Suprapubic skin (tissue), 4 donors: ENCODE measurements around the gene TMEM208. TPM values are rescaled to one million over a fixed set of nuclear protein-coding genes. Genes with fewer than 3 reads are reported as not detected.

Experiments used
- DNase-seq, 2 donors: peaks; one replicate each; pipeline ENCODE4 v3.0.0-alpha.2; 2019; ENCODE audit warnings: low spot score in 2 of 2
- H3K27ac ChIP-seq: fragments of 200-600 bp; sonication (generic); one replicate; pipeline ENCODE4 v1.5.1; 2019
- H3K27me3 ChIP-seq: fragments of 200-600 bp; sonication (generic); one replicate; pipeline ENCODE4 v1.5.1; 2019
- H3K36me3 ChIP-seq: fragments of 200-600 bp; sonication (generic); one replicate; pipeline ENCODE4 v1.5.1; 2019
- H3K4me1 ChIP-seq: fragments of 200-600 bp; sonication (generic); one replicate; pipeline ENCODE4 v1.5.1; 2019
- H3K4me3 ChIP-seq: fragments of 200-600 bp; sonication (generic); one replicate; pipeline ENCODE4 v1.5.1; 2019; ENCODE audit warnings: mild to moderate bottlenecking
- H3K9me3 ChIP-seq: fragments of 200-600 bp; sonication (generic); one replicate; pipeline ENCODE4 v1.5.1; 2019
- EP300 ChIP-seq: sonication (generic); formaldehyde crosslinking; IDR thresholded peaks from one replicate; pipeline ENCODE4 v1.6.1; 2017; ENCODE audit warnings: antibody characterized with exemption
- POLR2A ChIP-seq, 2 donors: fragments of 450-650 bp; IDR thresholded peaks; one replicate each; pipeline ENCODE4 v1.6.1; 2017; ENCODE audit warnings: antibody characterized with exemption in 2 of 2, mild to moderate bottlenecking in 2 of 2, moderate library complexity in 2 of 2
- POLR2AphosphoS5 ChIP-seq, 3 donors: sonication (generic); formaldehyde crosslinking; IDR thresholded peaks; one replicate each; pipeline ENCODE4 v1.6.1; 2017; ENCODE audit warnings: antibody characterized with exemption in 3 of 3
- WGBS: methylation state at CpG from one replicate; pipeline ENCODE4 v1.1.5; 2018; 5-methylcytosine and 5-hydroxymethylcytosine counted together
- total RNA-seq, 4 donors: library from RNA; depleted of rRNA; stranded (reverse); fragments of >200 nt; gene quantifications; one replicate each; pipeline ENCODE4 v1.1.0, GENCODE V29; 2016
- TF ChIP-seq, protein P1 (sequence below), 2 donors: fragments of 200-600 bp in 1 of 2; fragments of 450-650 bp in 1 of 2; sonication (generic) in 1 of 2; IDR thresholded peaks; one replicate each; pipeline ENCODE4 v1.5.1; 2016 to 2019; ENCODE audit warnings: antibody characterized with exemption in 2 of 2, mild to moderate bottlenecking in 1 of 2, moderate library complexity in 1 of 2

Gene TMEM208
- total RNA-seq, 4 donors from 2014 or later, result 32.8 to 46.8 (median 40.0) TPM

DNA sequence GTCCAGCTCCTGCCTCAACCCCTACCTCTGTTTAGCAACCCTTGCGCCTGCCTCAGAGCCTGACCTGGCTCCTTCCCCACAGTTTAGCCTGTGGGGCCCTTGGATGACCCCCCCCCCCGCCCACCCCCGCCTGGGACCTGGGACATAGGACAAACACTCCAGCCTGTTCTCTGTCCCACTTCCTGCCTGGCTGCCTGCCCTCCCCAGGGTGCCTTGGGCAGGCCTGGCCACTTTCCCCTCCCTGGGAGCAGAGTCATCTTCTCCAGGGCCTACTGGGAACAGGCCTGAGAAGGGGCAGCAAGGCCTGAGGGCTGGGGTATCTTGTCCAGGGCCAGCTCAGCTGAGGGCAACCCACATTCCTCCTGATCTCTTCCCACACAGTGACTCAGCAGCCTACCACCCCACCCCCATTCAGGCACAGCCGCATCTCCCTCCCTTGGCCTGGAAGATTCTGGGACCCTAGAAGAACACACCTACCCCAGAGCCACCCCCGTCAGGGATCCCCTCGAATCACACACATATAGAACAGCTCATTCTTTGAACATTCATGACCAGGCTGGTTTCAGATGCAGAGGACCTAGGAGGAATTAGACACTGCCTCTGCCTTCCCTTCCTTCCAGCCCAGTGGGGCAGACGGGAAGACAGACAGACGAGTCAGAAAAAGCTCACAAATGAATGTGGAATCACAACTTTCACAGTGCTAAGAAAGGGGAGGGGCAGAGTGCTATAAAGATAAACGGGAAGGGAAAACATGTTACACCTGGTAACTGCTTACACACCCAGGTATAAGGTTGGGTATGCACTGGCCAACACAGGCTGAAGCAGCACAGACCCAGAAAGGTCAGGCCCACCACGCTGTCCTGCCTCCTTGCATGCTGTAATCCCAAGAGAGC lies 14.3 kb downstream of the TMEM208 start:
- peak overlapping the region; percentile 76 for H3K27ac ChIP-seq
- WGBS, result 53% methylated on average over 7 of the region's 10 CpGs
- H3K27me3 ChIP-seq, result no peaks in the 10 kb centered on the region
- no peak for DNase-seq
- H3K36me3 ChIP-seq, result peaks cover 34% of the 10 kb centered on the region
- H3K4me1 ChIP-seq, result peaks cover 61% of the 10 kb centered on the region
- H3K9me3 ChIP-seq, result no peaks in the 10 kb centered on the region
- TF ChIP-seq EP300, result no peak
- TF ChIP-seq, protein P1, sequence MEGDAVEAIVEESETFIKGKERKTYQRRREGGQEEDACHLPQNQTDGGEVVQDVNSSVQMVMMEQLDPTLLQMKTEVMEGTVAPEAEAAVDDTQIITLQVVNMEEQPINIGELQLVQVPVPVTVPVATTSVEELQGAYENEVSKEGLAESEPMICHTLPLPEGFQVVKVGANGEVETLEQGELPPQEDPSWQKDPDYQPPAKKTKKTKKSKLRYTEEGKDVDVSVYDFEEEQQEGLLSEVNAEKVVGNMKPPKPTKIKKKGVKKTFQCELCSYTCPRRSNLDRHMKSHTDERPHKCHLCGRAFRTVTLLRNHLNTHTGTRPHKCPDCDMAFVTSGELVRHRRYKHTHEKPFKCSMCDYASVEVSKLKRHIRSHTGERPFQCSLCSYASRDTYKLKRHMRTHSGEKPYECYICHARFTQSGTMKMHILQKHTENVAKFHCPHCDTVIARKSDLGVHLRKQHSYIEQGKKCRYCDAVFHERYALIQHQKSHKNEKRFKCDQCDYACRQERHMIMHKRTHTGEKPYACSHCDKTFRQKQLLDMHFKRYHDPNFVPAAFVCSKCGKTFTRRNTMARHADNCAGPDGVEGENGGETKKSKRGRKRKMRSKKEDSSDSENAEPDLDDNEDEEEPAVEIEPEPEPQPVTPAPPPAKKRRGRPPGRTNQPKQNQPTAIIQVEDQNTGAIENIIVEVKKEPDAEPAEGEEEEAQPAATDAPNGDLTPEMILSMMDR (IDR thresholded peaks at IDR 0.05), result no peak
- no peak for TF ChIP-seq POLR2A (IDR thresholded peaks at IDR 0.05)
- TF ChIP-seq POLR2AphosphoS5 (IDR thresholded peaks at IDR 0.05), result no peak
- H3K4me3 ChIP-seq, result no peak overlapping the region

DNA sequence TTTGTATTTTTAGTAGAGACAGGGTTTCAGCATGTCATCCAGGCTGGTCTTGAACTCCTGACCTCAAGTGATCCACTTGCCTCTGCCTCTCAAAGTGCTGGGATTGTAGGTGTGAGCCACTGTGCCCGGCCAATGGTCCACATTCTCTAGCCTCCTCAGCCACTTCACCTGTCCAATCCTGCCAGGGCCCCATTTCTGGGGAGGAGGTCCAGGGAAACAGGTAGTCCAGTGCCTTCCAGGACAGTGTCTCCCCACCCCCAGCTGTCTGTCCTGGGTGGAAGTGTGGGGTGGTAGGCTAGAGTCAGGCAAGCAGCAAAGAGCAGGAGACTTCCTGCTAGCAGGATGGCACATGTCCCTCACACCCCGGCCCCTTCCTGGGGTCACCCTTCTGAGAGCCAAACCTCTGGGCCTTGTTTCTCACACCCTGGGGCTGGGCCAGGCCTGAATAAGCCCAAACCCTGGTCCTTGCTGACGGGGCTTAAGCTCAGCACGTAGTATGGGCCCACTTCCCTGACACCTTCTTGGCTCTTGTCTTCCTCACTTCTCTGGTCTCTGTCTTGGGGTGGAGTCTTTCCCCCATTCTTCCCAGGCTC lies 15.3 kb downstream of the TMEM208 start:
- Histone ChIP-seq H3K36me3 (peaks cover 24% of the 10 kb centered on the region), H3K9me3 (no peaks in the 10 kb centered on the region), H3K4me1 (peaks cover 71% of the 10 kb centered on the region), H3K27me3 (no peaks in the 10 kb centered on the region), H3K4me3 (no peak overlapping the region), H3K27ac (no peak overlapping the region)
- TF ChIP-seq, protein P1 (IDR thresholded peaks at IDR 0.05), result no peak
- no peak for TF ChIP-seq POLR2A (IDR thresholded peaks at IDR 0.05)
- WGBS, result 73% methylated on average over 4 of the region's 4 CpGs
- no peak for DNase-seq

DNA sequence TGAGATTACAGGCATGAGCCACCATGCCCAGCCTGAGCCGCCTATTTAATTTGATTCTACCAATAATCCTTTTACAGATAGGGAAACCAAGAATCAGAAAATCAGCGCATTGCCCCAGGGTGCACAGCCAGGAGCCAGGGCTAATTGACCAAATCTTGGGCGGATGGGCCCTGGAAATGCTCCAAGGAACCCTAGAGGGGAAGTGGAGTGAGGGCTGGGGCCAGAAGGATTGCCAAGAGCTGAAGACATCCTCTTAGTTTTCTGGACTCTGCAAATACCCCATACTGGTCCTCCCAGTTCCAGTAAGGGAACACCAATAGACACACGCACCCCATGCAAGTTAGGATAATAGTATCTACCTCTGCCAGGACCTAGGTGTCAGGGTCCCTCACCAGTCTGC lies 16.6 kb downstream of the TMEM208 start:
- no peak for DNase-seq
- no peak overlapping the region for H3K4me3 ChIP-seq
- 67% methylated on average over 4 of the region's 4 CpGs for WGBS
- peaks cover 4% of the 10 kb centered on the region for H3K27me3 ChIP-seq
- H3K9me3 ChIP-seq, result no peaks in the 10 kb centered on the region
- H3K4me1 ChIP-seq, result peaks cover 83% of the 10 kb centered on the region
- peak overlapping the region; percentile 85 for H3K27ac ChIP-seq
- peaks cover 12% of the 10 kb centered on the region for H3K36me3 ChIP-seq
- TF ChIP-seq EP300 (no peak), POLR2AphosphoS5 (IDR thresholded peaks at IDR 0.05) (no peak), POLR2A (IDR thresholded peaks at IDR 0.05) (no peak)
- TF ChIP-seq, protein P1 (IDR thresholded peaks at IDR 0.05), result no peak

DNA sequence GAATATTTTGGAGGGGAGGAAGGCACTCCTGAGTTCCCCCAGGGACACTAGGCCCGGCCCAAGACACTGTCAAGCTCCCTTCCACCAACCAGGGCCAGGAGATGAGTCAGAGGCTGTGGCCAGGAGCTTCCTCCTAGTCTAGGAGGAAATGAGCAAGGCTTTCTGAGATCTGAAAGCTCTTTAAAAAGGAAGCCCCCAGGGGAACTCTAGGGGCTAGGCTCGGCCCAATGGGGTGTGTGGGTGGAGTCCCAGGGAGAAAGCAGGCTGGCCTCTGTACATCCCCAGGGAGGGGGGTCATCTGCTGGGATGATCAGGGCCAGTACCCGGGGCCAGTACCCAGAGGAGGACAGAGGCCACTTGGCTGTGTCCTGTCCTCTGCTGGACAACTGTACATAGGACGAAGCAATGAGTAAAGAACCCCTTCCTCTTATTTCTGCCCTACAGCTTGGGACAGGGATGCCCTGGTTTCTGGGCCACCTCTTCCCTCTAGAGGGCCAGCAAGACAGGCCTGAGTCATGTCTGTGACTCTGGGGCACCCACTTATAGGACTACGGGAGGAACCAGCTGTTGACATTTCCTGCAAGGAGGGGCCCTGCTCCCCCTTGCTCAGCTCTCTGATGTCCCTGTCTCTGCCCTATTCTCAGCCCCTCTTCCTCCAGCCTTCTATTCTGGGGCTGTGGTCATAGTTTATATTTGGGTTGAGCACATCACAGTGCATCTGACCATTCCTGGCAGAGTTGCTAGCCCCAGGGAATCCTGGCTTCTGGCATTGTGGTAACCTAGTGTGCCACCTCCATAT lies 17.7 kb downstream of the TMEM208 start:
- DNase-seq, result peak in 1 of 2 donors; percentile 85
- Histone ChIP-seq H3K4me3 (peak overlapping the region; percentile 89), H3K4me1 (peaks cover 93% of the 10 kb centered on the region), H3K27me3 (peaks cover 15% of the 10 kb centered on the region), H3K36me3 (peaks cover under 1% of the 10 kb centered on the region), H3K9me3 (no peaks in the 10 kb centered on the region), H3K27ac (peak overlapping the region; percentile 85)
- no peak for TF ChIP-seq POLR2AphosphoS5 (IDR thresholded peaks at IDR 0.05)
- TF ChIP-seq POLR2A (IDR thresholded peaks at IDR 0.05), result no peak
- no peak for TF ChIP-seq EP300
- TF ChIP-seq, protein P1 (IDR thresholded peaks at IDR 0.05), result no peak
- 27% methylated on average over 4 of the region's 5 CpGs for WGBS
